Lower lobe of right lung (tissue), 2 donors: ENCODE results near the gene MOGAT1. TPM values are rescaled to one million over a fixed set of nuclear protein-coding genes. Genes with fewer than 3 reads are reported as not detected.

Experiments used
- ATAC-seq, 2 donors: fragments of 200-7000 bp; cut with Tn5 transposase; one replicate each; pipeline ENCODE4 v1.9.1; 2020 to 2022; ENCODE audit warnings: mild to moderate bottlenecking in 2 of 2, moderate library complexity in 2 of 2
- DNase-seq: peaks from one replicate; pipeline ENCODE4 v3.0.0-alpha.2; 2020
- H3K27ac ChIP-seq: fragments of 200-600 bp; one replicate; pipeline ENCODE4 v1.8.0; 2022
- H3K27me3 ChIP-seq: fragments of 200-600 bp; one replicate; pipeline ENCODE4 v1.8.0; 2022; ENCODE audit warnings: low read depth
- H3K36me3 ChIP-seq: fragments of 200-600 bp; one replicate; pipeline ENCODE4 v1.8.0; 2022; ENCODE audit warnings: mild to moderate bottlenecking
- H3K4me1 ChIP-seq: fragments of 200-600 bp; one replicate; pipeline ENCODE4 v1.8.0; 2022
- H3K4me3 ChIP-seq: fragments of 200-600 bp; one replicate; pipeline ENCODE4 v1.8.0; 2022; ENCODE audit warnings: mild to moderate bottlenecking
- H3K9me3 ChIP-seq: fragments of 200-600 bp; one replicate; pipeline ENCODE4 v1.8.0; 2022
- intact Hi-C: fragments of 100-400 bp; cut with DNase I; formaldehyde crosslinking; loops from one replicate; pipeline ENCODE4 v1.11.0; 2022
- total RNA-seq: library from RNA; stranded (reverse); fragmentation: NEBNext Ultra II Directional; extraction: Animal tissue kit (Norgen Biotek cat#: 25700); gene quantifications from one replicate; pipeline ENCODE4 v1.2.1, GENCODE V29; 2021
- TF ChIP-seq, protein P1 (sequence below): fragments of 200-600 bp; IDR thresholded peaks from one replicate; pipeline ENCODE4 v1.8.0; 2022; ENCODE audit warnings: antibody characterized with exemption, mild to moderate bottlenecking
- donor health status: DM: no; HTN: yes; CAD: no; lungs with severe emphysema.

Gene MOGAT1
- total RNA-seq, 1 donor from 2014 or later, result 3.2 TPM

- H3K36me3 ChIP-seq, result peaks cover 38% of the 10 kb centered on the region
- H3K4me1 ChIP-seq, result peaks cover 9% of the 10 kb centered on the region
- no peak overlapping the region for H3K4me3 ChIP-seq
- no peak overlapping the region for H3K27ac ChIP-seq
- intact Hi-C loops, result no loop called here
- TF ChIP-seq, protein P1, sequence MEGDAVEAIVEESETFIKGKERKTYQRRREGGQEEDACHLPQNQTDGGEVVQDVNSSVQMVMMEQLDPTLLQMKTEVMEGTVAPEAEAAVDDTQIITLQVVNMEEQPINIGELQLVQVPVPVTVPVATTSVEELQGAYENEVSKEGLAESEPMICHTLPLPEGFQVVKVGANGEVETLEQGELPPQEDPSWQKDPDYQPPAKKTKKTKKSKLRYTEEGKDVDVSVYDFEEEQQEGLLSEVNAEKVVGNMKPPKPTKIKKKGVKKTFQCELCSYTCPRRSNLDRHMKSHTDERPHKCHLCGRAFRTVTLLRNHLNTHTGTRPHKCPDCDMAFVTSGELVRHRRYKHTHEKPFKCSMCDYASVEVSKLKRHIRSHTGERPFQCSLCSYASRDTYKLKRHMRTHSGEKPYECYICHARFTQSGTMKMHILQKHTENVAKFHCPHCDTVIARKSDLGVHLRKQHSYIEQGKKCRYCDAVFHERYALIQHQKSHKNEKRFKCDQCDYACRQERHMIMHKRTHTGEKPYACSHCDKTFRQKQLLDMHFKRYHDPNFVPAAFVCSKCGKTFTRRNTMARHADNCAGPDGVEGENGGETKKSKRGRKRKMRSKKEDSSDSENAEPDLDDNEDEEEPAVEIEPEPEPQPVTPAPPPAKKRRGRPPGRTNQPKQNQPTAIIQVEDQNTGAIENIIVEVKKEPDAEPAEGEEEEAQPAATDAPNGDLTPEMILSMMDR, result no peak
- DNase-seq, result no peak
- H3K9me3 ChIP-seq, result no peaks in the 10 kb centered on the region
- H3K27me3 ChIP-seq, result no peaks in the 10 kb centered on the region
- no peak for ATAC-seq
Observed at GRCh38 chr2:222649801-222650200, 21.7 kb upstream of the MOGAT1 start.

- DNase-seq (no peak), ATAC-seq (no peak)
- Histone ChIP-seq H3K4me1 (peaks cover 19% of the 10 kb centered on the region), H3K4me3 (no peak overlapping the region), H3K27me3 (no peaks in the 10 kb centered on the region), H3K36me3 (peaks cover 17% of the 10 kb centered on the region), H3K9me3 (no peaks in the 10 kb centered on the region), H3K27ac (no peak overlapping the region)
- TF ChIP-seq, protein P1, result no peak
- intact Hi-C loops, result no loop called here
Observed at GRCh38 chr2:222651718-222652418, 19.6 kb upstream of the MOGAT1 start.

- DNase-seq, result no peak
- peaks cover 22% of the 10 kb centered on the region for H3K4me1 ChIP-seq
Observed at GRCh38 chr2:222652491-222653255, 18.8 kb upstream of the MOGAT1 start.

DNA sequence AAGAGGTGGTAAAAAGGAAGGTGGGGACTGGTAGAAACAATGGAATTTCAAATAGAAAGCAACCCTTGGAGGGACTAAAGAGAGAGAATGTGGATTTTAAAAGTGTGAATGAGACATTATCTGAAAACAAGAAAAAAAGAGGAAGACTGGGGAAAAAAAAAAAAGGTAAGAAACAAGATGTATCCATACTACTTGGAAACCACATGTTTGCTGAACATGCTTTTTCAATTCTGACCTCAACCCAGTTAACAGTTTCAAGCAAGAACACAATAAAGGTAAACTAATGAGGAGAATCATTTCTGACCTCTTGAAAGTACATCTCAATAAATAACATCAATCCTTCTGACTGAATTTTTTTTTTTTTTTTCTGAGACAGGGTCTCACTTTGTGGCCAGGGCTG is 18.2 kb upstream of the MOGAT1 start:
- peaks cover 22% of the 10 kb centered on the region for H3K4me1 ChIP-seq
- intact Hi-C loops, result no loop called here
- H3K27ac ChIP-seq, result no peak overlapping the region
- no peak for DNase-seq
- no peaks in the 10 kb centered on the region for H3K27me3 ChIP-seq
- H3K4me3 ChIP-seq, result no peak overlapping the region
- H3K9me3 ChIP-seq, result no peaks in the 10 kb centered on the region
- TF ChIP-seq, protein P1, result no peak
- ATAC-seq, result no peak
- peaks cover 3% of the 10 kb centered on the region for H3K36me3 ChIP-seq

More at GRCh38 chr2:222652491-222653255, 18.8 kb upstream of the MOGAT1 start:
- intact Hi-C loops, result no loop called here
- TF ChIP-seq, protein P1, result no peak
- no peak for ATAC-seq
- Histone ChIP-seq H3K4me3 (no peak overlapping the region), H3K9me3 (no peaks in the 10 kb centered on the region), H3K27ac (no peak overlapping the region), H3K36me3 (peaks cover 9% of the 10 kb centered on the region), H3K27me3 (no peaks in the 10 kb centered on the region)

GRCh38 chr2:222655787-222656525 is 15.5 kb upstream of the MOGAT1 start, which contains the start of gene FARSB:
Gene FARSB (minus strand): TSS chr2:222656092. CDS start chr2:222656073, 19 bp downstream.
- Histone ChIP-seq H3K4me1 (peaks cover 22% of the 10 kb centered on the region), H3K27ac (peak within 1 kb of the TSS; percentile 93), H3K4me3 (peak within 1 kb of the TSS; percentile 95), H3K36me3 (no peaks in the 10 kb centered on the region), H3K9me3 (no peaks in the 10 kb centered on the region), H3K27me3 (no peaks in the 10 kb centered on the region)
- peak; percentile 99 for ATAC-seq
- peak; percentile 98 for DNase-seq
- intact Hi-C loops, result no loop called here
- TF ChIP-seq, protein P1, result no peak
